ENCODE measurements around the gene TARS3.

TARS3 gene

GRCh38 chr15:101723171-101723873 is 951 bp downstream of the TARS3 start:
- ATAC-seq (peak; percentile 68), DNase-seq (ENCODE audit: low spot score in 2 of 2) (peak; percentile 22 to 57)
- Mint-ChIP-seq H3K9me3 (no peaks in the 10 kb centered on the region), H3K4me1 (peaks cover 30% of the 10 kb centered on the region), H3K36me3 (peaks cover 55% of the 10 kb centered on the region), H3K4me3 (peak overlapping the region; percentile 75), H3K27ac (peak overlapping the region; percentile 70)

GRCh38 chr15:101718896-101719295 is 5.4 kb downstream of the TARS3 start:
- no peak for ATAC-seq
- Mint-ChIP-seq H3K9me3 (no peaks in the 10 kb centered on the region), H3K4me3 (no peak overlapping the region), H3K4me1 (peaks cover 36% of the 10 kb centered on the region), H3K36me3 (peaks cover 99% of the 10 kb centered on the region), H3K27ac (no peak overlapping the region)
- DNase-seq (ENCODE audit: low spot score in 2 of 2) = no peak

GRCh38 chr15:101712078-101712477 is 12.2 kb downstream of the TARS3 start:
- ATAC-seq = no peak
- no peak for DNase-seq (ENCODE audit: low spot score in 2 of 2)
- peaks cover 92% of the 10 kb centered on the region for H3K36me3 Mint-ChIP-seq
- peak overlapping the region; percentile 67 for H3K27ac Mint-ChIP-seq
- H3K4me1 Mint-ChIP-seq = peaks cover 9% of the 10 kb centered on the region
- no peaks in the 10 kb centered on the region for H3K9me3 Mint-ChIP-seq
- H3K4me3 Mint-ChIP-seq = no peak overlapping the region

- no peak for ATAC-seq
Measured at GRCh38 chr15:101710806-101711205, 13.5 kb downstream of the TARS3 start.

GRCh38 chr15:101709466-101709865 is 14.8 kb downstream of the TARS3 start:
- Mint-ChIP-seq H3K4me1 (peaks cover 9% of the 10 kb centered on the region), H3K4me3 (no peak overlapping the region), H3K36me3 (peaks cover 89% of the 10 kb centered on the region), H3K9me3 (no peaks in the 10 kb centered on the region), H3K27ac (peak overlapping the region; percentile 58)
- DNase-seq (ENCODE audit: low spot score in 2 of 2) = no peak
- no peak for ATAC-seq

More at GRCh38 chr15:101710806-101711205, 13.5 kb downstream of the TARS3 start:
- Mint-ChIP-seq H3K4me3 (no peak overlapping the region), H3K4me1 (peaks cover 9% of the 10 kb centered on the region), H3K9me3 (no peaks in the 10 kb centered on the region), H3K27ac (no peak overlapping the region), H3K36me3 (peaks cover 92% of the 10 kb centered on the region)
- no peak for DNase-seq (ENCODE audit: low spot score in 2 of 2)

- H3K27ac Mint-ChIP-seq = no peak overlapping the region
- peaks cover 9% of the 10 kb centered on the region for H3K4me1 Mint-ChIP-seq
- no peak for DNase-seq (ENCODE audit: low spot score in 2 of 2)
- H3K36me3 Mint-ChIP-seq = peaks cover 83% of the 10 kb centered on the region
- ATAC-seq = no peak
- no peaks in the 10 kb centered on the region for H3K9me3 Mint-ChIP-seq
- H3K4me3 Mint-ChIP-seq = no peak overlapping the region
Measured at GRCh38 chr15:101707983-101708382, 16.3 kb downstream of the TARS3 start.

- Mint-ChIP-seq H3K4me3 (no peak overlapping the region), H3K9me3 (no peaks in the 10 kb centered on the region), H3K36me3 (peaks cover 91% of the 10 kb centered on the region), H3K27ac (peak overlapping the region; percentile 18), H3K4me1 (no peaks in the 10 kb centered on the region)
- no peak for ATAC-seq
- DNase-seq (ENCODE audit: low spot score in 2 of 2) = no peak
Measured at GRCh38 chr15:101702077-101702476, 22.2 kb downstream of the TARS3 start.

GRCh38 chr15:101698314-101698713 is 26.0 kb downstream of the TARS3 start:
- H3K27ac Mint-ChIP-seq = no peak overlapping the region
- peaks cover 10% of the 10 kb centered on the region for H3K4me1 Mint-ChIP-seq
- H3K9me3 Mint-ChIP-seq = no peaks in the 10 kb centered on the region
- H3K4me3 Mint-ChIP-seq = no peak overlapping the region
- no peak for ATAC-seq
- H3K36me3 Mint-ChIP-seq = peaks cover 93% of the 10 kb centered on the region
- no peak for DNase-seq (ENCODE audit: low spot score in 2 of 2)

GRCh38 chr15:101697488-101697887 is 26.8 kb downstream of the TARS3 start:
- DNase-seq (ENCODE audit: low spot score in 2 of 2) (no peak), ATAC-seq (no peak)
- H3K9me3 Mint-ChIP-seq = no peaks in the 10 kb centered on the region
- H3K27ac Mint-ChIP-seq = peak overlapping the region; percentile 14
- H3K4me1 Mint-ChIP-seq = peaks cover 18% of the 10 kb centered on the region
- peaks cover 93% of the 10 kb centered on the region for H3K36me3 Mint-ChIP-seq
- H3K4me3 Mint-ChIP-seq = no peak overlapping the region

GRCh38 chr15:101696829-101697228 is 27.4 kb downstream of the TARS3 start:
- peak overlapping the region; percentile 14 for H3K27ac Mint-ChIP-seq
- H3K36me3 Mint-ChIP-seq = peaks cover 90% of the 10 kb centered on the region

GRCh38 chr15:101694261-101694660 is 30.0 kb downstream of the TARS3 start:
- H3K4me3 Mint-ChIP-seq = no peak overlapping the region
- no peaks in the 10 kb centered on the region for H3K9me3 Mint-ChIP-seq
- peaks cover 24% of the 10 kb centered on the region for H3K4me1 Mint-ChIP-seq
- DNase-seq (ENCODE audit: low spot score in 2 of 2) (no peak), ATAC-seq (no peak)
- H3K36me3 Mint-ChIP-seq = peaks cover 68% of the 10 kb centered on the region
- H3K27ac Mint-ChIP-seq = peak overlapping the region; percentile 44

More at GRCh38 chr15:101696829-101697228, 27.4 kb downstream of the TARS3 start:
- Mint-ChIP-seq H3K9me3 (no peaks in the 10 kb centered on the region), H3K4me3 (no peak overlapping the region), H3K4me1 (peaks cover 19% of the 10 kb centered on the region)
- DNase-seq (ENCODE audit: low spot score in 2 of 2) (no peak), ATAC-seq (no peak)

- H3K27ac Mint-ChIP-seq = peak overlapping the region; percentile 53
- H3K36me3 Mint-ChIP-seq = peaks cover 55% of the 10 kb centered on the region
- no peak overlapping the region for H3K4me3 Mint-ChIP-seq
- peak; percentile 43 for ATAC-seq
- H3K4me1 Mint-ChIP-seq = peaks cover 26% of the 10 kb centered on the region
- no peaks in the 10 kb centered on the region for H3K9me3 Mint-ChIP-seq
- DNase-seq (ENCODE audit: low spot score in 2 of 2) = no peak
Measured at GRCh38 chr15:101692801-101693598, 31.3 kb downstream of the TARS3 start.

GRCh38 chr15:101689901-101690300 is 34.4 kb downstream of the TARS3 start:
- peak overlapping the region; percentile 49 for H3K27ac Mint-ChIP-seq

GRCh38 chr15:101686718-101687117 is 37.6 kb downstream of the TARS3 start:
- peaks cover 58% of the 10 kb centered on the region for H3K36me3 Mint-ChIP-seq

More at GRCh38 chr15:101689901-101690300, 34.4 kb downstream of the TARS3 start:
- DNase-seq (ENCODE audit: low spot score in 2 of 2) (no peak), ATAC-seq (peak; percentile 95)
- no peak overlapping the region for H3K4me3 Mint-ChIP-seq
- peaks cover 20% of the 10 kb centered on the region for H3K4me1 Mint-ChIP-seq
- H3K36me3 Mint-ChIP-seq = peaks cover 51% of the 10 kb centered on the region
- no peaks in the 10 kb centered on the region for H3K9me3 Mint-ChIP-seq

GRCh38 chr15:101684877-101685276 is 39.4 kb downstream of the TARS3 start:
- H3K4me1 Mint-ChIP-seq = peaks cover 14% of the 10 kb centered on the region
- no peak overlapping the region for H3K4me3 Mint-ChIP-seq
- DNase-seq (ENCODE audit: low spot score in 2 of 2) = no peak
- no peak overlapping the region for H3K27ac Mint-ChIP-seq
- H3K9me3 Mint-ChIP-seq = no peaks in the 10 kb centered on the region
- no peak for ATAC-seq
- peaks cover 70% of the 10 kb centered on the region for H3K36me3 Mint-ChIP-seq

More at GRCh38 chr15:101686718-101687117, 37.6 kb downstream of the TARS3 start:
- Mint-ChIP-seq H3K4me1 (peaks cover 14% of the 10 kb centered on the region), H3K4me3 (no peak overlapping the region), H3K9me3 (no peaks in the 10 kb centered on the region), H3K27ac (no peak overlapping the region)
- DNase-seq (ENCODE audit: low spot score in 2 of 2) (no peak), ATAC-seq (no peak)

- Mint-ChIP-seq H3K27ac (no peak overlapping the region), H3K36me3 (peaks cover 70% of the 10 kb centered on the region), H3K4me1 (peaks cover 11% of the 10 kb centered on the region), H3K4me3 (no peak overlapping the region), H3K9me3 (no peaks in the 10 kb centered on the region)
- ATAC-seq = no peak
- DNase-seq (ENCODE audit: low spot score in 2 of 2) = no peak
Measured at GRCh38 chr15:101684384-101684783, 39.9 kb downstream of the TARS3 start.
